ENCODE results near the gene SMNDC1. TPM values are rescaled to one million over a fixed set of nuclear protein-coding genes. Genes with fewer than 3 reads are reported as not detected.
A peak's percentile ranks its signal among the peaks of the same experiment; 100 is the strongest.

The SMNDC1 gene
- total RNA-seq, 4 donors from 2014 or later, result 8.1 to 20.4 (median 14.1) TPM

- TF ChIP-seq CTCF (IDR thresholded peaks at IDR 0.05), result no peak
- ATAC-seq (ENCODE audit: low FRiP score) (no peak), DNase-seq (ENCODE audit: low spot score) (no peak)
Observed at GRCh38 chr10:110286841-110287240, 17.9 kb downstream of the SMNDC1 start.

GRCh38 chr10:110285501-110285900 is 19.2 kb downstream of the SMNDC1 start:
- no peak for DNase-seq (ENCODE audit: low spot score)
- ATAC-seq (ENCODE audit: low FRiP score), result no peak
- TF ChIP-seq CTCF (IDR thresholded peaks at IDR 0.05), result no peak

GRCh38 chr10:110284262-110284661 is 20.5 kb downstream of the SMNDC1 start:
- TF ChIP-seq CTCF (IDR thresholded peaks at IDR 0.05), result no peak
- ATAC-seq (ENCODE audit: low FRiP score) (no peak), DNase-seq (ENCODE audit: low spot score) (no peak)

- peak; percentile 76 for ATAC-seq (ENCODE audit: low FRiP score)
- peak in 1 of 3 donors; percentile 35 for TF ChIP-seq CTCF (IDR thresholded peaks at IDR 0.05)
- no peak for DNase-seq (ENCODE audit: low spot score)
Observed at GRCh38 chr10:110279407-110279986, 25.2 kb downstream of the SMNDC1 start.

GRCh38 chr10:110278562-110279406 is 25.9 kb downstream of the SMNDC1 start:
- TF ChIP-seq CTCF (IDR thresholded peaks at IDR 0.05), result no peak
- ATAC-seq (ENCODE audit: low FRiP score) (peak; percentile 14), DNase-seq (ENCODE audit: low spot score) (no peak)

GRCh38 chr10:110277591-110277990 is 27.1 kb downstream of the SMNDC1 start:
- TF ChIP-seq CTCF (IDR thresholded peaks at IDR 0.05), result no peak
- DNase-seq (ENCODE audit: low spot score) (no peak), ATAC-seq (ENCODE audit: low FRiP score) (no peak)

GRCh38 chr10:110276603-110277002 is 28.1 kb downstream of the SMNDC1 start:
- no peak for TF ChIP-seq CTCF (IDR thresholded peaks at IDR 0.05)
- DNase-seq (ENCODE audit: low spot score) (no peak), ATAC-seq (ENCODE audit: low FRiP score) (no peak)

Measured in omental fat pad (tissue), 4 donors.